Stimulated activated memory B cell treated with anti-CD40 and anti-IgM and Interleukin-4, amounts not matched to agents 10 μg/mL and 1 μg/mL and 100 μg/mL, for 72 hours (primary cell): Measurements from ENCODE around the gene TDRD12.

Source experiments
- ATAC-seq: fragments of 150-1000 bp; cut with Tn5 transposase; 2 replicates; pipeline ENCODE4 v1.10.0; 2021
- H3K27ac Mint-ChIP-seq: one replicate; pipeline ENCODE4 v1.8.0; 2022; ENCODE audit warnings: mild to moderate bottlenecking, mixed read lengths
- H3K27me3 Mint-ChIP-seq: one replicate; pipeline ENCODE4 v1.8.0; 2022; ENCODE audit warnings: mixed read lengths
- H3K36me3 Mint-ChIP-seq: one replicate; pipeline ENCODE4 v1.8.0; 2022; ENCODE audit warnings: mixed read lengths
- H3K4me1 Mint-ChIP-seq: one replicate; pipeline ENCODE4 v1.8.0; 2022; ENCODE audit warnings: mixed read lengths
- H3K4me3 Mint-ChIP-seq: one replicate; pipeline ENCODE4 v1.8.0; 2022; ENCODE audit warnings: mild to moderate bottlenecking, moderate library complexity, mixed read lengths
- H3K9me3 Mint-ChIP-seq: one replicate; pipeline ENCODE4 v1.8.0; 2022; ENCODE audit warnings: mixed read lengths

Gene TDRD12

DNA sequence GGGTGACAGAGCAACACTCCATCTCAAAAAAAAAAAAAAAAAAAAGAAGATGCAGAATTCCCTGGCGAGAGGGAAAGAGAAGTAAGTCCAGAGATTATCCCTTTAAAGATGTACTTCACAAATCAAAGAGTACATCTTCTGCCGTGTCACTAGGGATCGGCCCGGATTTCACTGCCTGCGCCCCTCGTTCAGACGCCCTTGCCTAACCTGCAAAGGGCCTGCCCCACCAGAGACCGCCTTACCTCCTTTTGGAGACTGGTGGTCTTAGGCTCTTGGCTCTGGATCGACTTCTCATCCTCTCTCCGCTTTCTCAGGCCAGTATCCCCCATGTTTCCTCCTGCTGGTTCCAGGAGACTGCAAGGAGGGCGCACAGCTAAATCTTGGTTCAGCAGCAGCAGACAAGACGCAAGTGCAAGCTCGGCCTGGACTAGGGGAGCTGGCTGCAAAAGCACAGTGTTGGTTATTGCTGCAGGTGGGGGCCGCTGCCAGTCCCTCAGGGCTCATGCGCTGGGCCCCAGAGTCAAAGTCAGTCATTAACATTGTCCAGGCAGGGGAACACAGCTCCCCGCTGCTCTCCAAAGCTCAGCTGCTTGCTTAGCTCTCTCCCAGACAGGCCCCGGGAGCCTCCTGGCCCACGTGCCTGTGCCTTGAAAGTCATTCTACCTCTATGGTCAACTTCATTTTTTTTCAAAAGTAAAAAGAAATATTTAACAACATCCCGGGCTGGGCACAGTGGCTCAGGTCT is 148.8 kb downstream of the TDRD12 start:
- H3K4me3 Mint-ChIP-seq = no peak overlapping the region
- H3K27ac Mint-ChIP-seq = no peak overlapping the region
- H3K27me3 Mint-ChIP-seq = peaks cover 7% of the 10 kb centered on the region
- ATAC-seq = no peak
- no peaks in the 10 kb centered on the region for H3K36me3 Mint-ChIP-seq
- H3K9me3 Mint-ChIP-seq = no peaks in the 10 kb centered on the region
- H3K4me1 Mint-ChIP-seq = no peaks in the 10 kb centered on the region

DNA sequence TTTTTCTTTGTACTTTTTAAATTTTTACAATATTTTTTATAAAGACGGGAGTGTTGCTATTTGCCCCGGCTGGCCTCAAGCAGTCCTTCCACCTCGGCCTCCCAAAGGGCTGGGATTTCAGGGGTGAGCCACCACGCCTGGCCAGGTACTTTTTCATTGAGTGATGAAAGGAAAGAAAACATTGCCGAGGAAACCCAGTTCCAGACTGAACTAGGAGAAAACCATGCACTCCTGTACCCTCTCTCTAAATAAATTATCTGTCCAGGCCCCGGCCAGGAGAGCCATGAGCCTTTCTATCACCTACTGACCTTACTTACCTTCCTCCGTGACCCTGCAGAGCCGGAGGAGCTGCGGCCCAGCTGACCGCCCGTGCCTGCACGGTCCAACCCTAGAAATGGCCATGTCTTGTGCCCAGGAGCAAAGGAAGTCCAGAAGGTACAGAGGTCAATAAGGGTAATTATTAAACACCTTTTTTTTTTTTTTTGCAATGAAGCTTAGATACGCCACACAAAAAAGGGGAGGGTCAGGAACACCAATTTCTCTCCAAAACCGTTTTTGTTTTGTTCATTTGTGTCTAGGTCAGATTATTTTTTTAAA is 149.9 kb downstream of the TDRD12 start, which contains the start of gene SLC7A9:
TSS of gene SLC7A9 (minus strand) at position 399 of the 597 bp plus-strand sequence. CDS start 1,233 bp downstream, outside the sequence.
- no peaks in the 10 kb centered on the region for H3K36me3 Mint-ChIP-seq
- peaks cover 7% of the 10 kb centered on the region for H3K27me3 Mint-ChIP-seq
- ATAC-seq = no peak
- no peaks in the 10 kb centered on the region for H3K4me1 Mint-ChIP-seq
- H3K9me3 Mint-ChIP-seq = no peaks in the 10 kb centered on the region
- no peak within 1 kb of the TSS for H3K4me3 Mint-ChIP-seq
- H3K27ac Mint-ChIP-seq = no peak within 1 kb of the TSS

DNA sequence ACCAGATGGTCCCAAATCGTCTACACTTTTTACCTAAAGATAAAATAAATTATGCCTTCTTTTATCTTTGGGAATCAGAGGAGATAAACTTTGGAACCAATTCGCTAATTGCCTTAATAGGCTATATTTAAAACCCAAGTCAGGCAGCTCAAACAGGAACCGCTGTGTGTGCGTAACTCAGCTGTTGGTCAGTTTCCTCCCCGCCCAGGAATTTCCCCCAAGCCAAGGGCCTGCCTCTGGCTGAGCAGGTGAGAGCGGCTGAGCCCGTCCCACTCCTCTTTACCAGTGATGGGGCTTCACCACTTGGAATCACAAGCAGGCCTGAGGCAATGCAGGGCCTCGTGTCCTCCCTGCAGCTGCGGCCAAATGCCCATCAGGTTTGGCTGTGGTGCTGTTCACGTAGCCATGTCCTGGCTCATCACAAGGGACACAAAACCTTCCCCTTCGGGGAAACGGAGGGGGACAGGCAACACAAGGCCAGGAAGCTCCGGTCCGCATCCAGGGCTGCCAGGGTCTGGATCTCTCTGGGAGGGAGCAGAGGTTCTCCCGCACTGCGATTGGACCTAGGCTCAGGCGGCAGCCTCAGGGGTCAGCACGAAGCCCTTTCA is 150.5 kb downstream of the TDRD12 start:
- Mint-ChIP-seq H3K27me3 (peaks cover 7% of the 10 kb centered on the region), H3K36me3 (no peaks in the 10 kb centered on the region), H3K27ac (no peak overlapping the region), H3K9me3 (no peaks in the 10 kb centered on the region), H3K4me3 (no peak overlapping the region), H3K4me1 (no peaks in the 10 kb centered on the region)
- no peak for ATAC-seq

DNA sequence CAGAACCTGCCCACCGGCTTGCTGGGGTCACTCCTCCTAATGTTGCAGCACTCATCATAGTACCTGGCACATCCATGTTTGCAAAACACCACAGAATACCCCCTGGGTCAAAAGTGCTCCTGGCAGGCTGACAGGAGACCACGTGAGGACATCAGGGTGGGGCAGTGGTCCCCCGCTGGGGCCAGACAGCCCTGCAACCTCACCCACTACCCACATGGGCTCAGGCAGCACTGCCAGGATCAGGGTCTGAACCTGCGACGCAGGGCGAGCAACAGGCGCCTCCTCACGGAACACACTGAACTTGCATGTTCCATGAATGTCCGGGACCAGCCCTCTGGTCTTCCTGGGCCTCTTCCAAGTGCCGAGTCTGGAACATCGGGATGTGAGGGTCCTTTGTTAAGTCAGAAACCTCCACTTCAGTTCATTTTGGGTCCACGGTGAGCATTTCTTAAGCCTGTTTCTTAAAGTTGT is 151.4 kb downstream of the TDRD12 start:
- peaks cover 7% of the 10 kb centered on the region for H3K27me3 Mint-ChIP-seq
- no peaks in the 10 kb centered on the region for H3K4me1 Mint-ChIP-seq
- no peaks in the 10 kb centered on the region for H3K36me3 Mint-ChIP-seq
- no peak overlapping the region for H3K27ac Mint-ChIP-seq
- H3K9me3 Mint-ChIP-seq = no peaks in the 10 kb centered on the region
- no peak overlapping the region for H3K4me3 Mint-ChIP-seq
- ATAC-seq = no peak

DNA sequence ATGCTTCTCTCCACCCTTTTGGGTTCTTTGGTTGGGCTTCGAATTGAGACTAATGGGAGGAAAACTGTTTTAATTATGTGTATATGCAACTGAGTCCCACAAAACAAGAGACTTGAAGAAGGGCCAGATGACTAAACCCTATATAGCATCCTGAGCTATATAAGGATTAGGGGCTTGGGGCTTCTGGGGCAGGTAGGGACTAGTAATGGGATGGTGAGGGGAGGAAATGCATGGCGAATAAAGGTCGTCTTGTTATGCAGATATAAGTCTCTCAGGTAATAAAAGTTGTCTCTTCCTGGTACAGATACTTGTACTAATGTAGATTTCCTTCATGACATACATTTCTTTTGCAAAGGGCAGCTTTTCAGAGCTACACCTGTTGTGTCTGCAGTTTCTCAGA is 152.8 kb downstream of the TDRD12 start:
- H3K4me1 Mint-ChIP-seq = no peaks in the 10 kb centered on the region
- H3K27ac Mint-ChIP-seq = no peak overlapping the region
- peaks cover 7% of the 10 kb centered on the region for H3K36me3 Mint-ChIP-seq
- no peak for ATAC-seq
- no peak overlapping the region for H3K4me3 Mint-ChIP-seq
- no peaks in the 10 kb centered on the region for H3K27me3 Mint-ChIP-seq
- H3K9me3 Mint-ChIP-seq = no peaks in the 10 kb centered on the region

DNA sequence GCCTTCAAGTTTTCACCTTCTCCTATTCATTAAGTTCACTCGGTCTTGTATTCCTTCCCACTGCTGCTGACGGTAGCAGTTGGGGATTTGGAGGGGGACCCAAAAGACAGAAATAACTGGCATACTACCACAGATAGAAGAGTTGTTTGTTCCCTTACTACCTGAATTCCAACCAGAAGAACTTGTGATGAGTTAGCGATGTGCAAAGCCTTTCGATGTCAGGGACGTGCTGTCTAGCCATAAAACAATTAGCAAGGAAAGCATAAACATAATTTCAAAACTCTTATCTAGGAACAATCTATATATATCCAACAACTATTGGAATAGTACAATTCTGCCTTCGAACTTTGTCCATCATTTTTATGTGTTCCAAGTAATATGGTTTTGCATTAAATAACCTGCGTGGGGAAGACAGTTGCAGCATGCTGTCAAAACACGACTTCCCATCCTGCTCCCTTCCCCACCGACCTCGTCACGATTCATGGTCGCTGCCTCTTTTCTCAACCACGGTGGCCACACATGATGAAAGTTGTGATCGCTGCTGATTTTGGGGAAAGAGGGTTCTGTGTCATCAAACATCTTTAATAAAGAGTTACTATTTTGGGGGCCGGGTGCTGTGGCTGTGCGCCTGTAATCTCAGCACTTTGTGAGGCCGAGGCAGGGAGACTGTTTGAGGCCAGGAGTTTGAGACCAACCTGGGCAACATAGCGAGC is 153.8 kb downstream of the TDRD12 start:
- Mint-ChIP-seq H3K9me3 (no peaks in the 10 kb centered on the region), H3K36me3 (peaks cover 13% of the 10 kb centered on the region), H3K4me1 (no peaks in the 10 kb centered on the region), H3K27me3 (no peaks in the 10 kb centered on the region), H3K4me3 (no peak overlapping the region), H3K27ac (no peak overlapping the region)
- no peak for ATAC-seq

DNA sequence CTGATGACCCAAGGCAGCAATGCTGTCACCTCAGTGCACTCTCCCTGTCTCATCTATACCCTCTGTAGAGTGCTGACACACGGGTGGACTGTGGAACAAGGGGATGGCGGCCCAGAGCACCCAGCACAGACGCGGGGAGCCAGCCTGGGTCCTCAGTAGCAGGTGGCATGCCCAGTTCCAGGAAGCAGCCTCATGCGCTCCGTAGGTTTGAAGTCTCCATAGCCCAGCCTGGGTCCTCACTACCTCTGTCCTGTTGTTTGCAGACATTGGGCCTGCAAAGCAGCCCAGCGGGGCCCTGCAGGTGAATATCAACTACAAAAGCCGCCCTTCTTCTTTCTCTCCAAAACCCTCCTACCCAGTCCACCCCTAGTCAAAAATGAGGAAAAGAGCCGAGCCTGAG is 155.0 kb downstream of the TDRD12 start:
- Mint-ChIP-seq H3K27ac (no peak overlapping the region), H3K4me3 (no peak overlapping the region), H3K4me1 (no peaks in the 10 kb centered on the region), H3K9me3 (no peaks in the 10 kb centered on the region), H3K27me3 (no peaks in the 10 kb centered on the region), H3K36me3 (peaks cover 25% of the 10 kb centered on the region)
- ATAC-seq = no peak

DNA sequence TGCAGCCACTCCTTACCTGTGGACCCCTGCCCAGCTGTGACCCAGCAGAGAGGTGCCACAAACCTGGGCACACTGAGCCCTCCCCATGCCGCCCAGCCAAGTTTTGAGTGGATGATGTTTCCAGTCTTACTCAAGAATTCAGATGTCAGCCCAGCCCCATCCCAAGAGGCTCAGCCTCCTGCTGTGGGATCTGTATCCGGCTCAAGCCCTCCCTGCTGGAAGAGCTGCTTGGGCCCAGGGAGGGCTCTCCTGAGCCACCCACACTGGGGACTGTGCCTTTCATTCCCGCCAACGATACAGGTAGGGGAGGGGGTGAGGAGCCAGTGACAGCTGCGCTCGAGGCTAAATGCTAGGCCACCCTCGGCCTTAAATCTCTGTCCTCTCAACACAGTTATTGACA is 155.9 kb downstream of the TDRD12 start:
- Mint-ChIP-seq H3K36me3 (peaks cover 30% of the 10 kb centered on the region), H3K27ac (no peak overlapping the region), H3K4me1 (no peaks in the 10 kb centered on the region), H3K4me3 (no peak overlapping the region), H3K27me3 (no peaks in the 10 kb centered on the region), H3K9me3 (no peaks in the 10 kb centered on the region)
- no peak for ATAC-seq

DNA sequence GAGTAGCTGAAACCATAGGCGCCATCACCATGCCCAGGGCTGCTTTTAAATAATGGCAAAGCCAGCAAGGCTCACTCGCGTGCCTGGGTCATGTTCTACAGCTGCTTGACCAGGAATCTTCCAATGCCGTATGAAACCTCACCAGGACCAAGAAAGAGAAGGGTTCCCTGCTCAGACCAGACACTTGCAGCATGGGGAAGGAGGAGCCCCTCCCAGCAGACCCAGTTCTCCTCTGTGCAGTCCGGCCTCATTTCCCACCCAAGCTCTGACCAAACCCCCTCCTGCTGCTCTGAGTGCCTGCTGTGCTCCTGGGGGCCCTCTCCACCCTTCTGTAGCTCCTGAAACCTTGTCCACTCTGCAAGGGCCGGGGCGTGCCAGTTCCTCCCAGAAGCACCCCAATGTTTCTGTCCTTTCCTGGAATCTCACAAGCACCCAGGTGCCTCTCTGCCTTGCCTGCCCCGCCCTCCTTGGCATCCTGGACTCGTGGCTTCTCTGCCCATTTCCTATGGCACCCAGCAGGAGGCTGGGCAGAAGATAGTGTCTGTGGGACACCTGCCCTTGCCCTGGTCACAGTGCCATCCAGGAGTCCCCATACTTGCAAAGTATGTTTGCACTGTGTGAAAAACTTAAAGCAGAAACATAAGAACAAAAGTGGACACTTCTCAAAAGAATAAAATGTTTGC is 156.8 kb downstream of the TDRD12 start:
- ATAC-seq = no peak
- H3K36me3 Mint-ChIP-seq = peaks cover 38% of the 10 kb centered on the region
- no peak overlapping the region for H3K27ac Mint-ChIP-seq
- H3K9me3 Mint-ChIP-seq = no peaks in the 10 kb centered on the region
- no peaks in the 10 kb centered on the region for H3K27me3 Mint-ChIP-seq
- H3K4me3 Mint-ChIP-seq = no peak overlapping the region
- H3K4me1 Mint-ChIP-seq = no peaks in the 10 kb centered on the region

DNA sequence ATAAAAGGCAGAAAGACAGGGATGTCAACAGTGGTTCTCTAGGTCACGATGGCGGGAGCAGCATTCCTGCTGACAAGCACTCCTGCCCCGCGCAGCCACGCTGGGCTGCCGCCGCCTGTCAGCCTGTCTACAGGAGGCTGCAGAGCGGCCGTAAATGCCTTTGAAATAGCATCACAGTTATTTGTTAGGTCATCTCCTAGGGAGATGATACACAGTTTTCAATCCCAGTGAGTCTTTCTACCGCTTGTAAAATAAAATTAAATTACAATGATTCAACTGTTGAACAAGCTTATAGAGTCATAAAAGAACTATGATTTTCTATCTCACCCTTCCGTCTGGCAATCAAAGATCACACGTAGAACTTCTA is 157.3 kb downstream of the TDRD12 start:
- no peak for ATAC-seq
- no peaks in the 10 kb centered on the region for H3K9me3 Mint-ChIP-seq
- peaks cover 44% of the 10 kb centered on the region for H3K36me3 Mint-ChIP-seq
- H3K4me1 Mint-ChIP-seq = no peaks in the 10 kb centered on the region
- H3K27ac Mint-ChIP-seq = no peak overlapping the region
- no peak overlapping the region for H3K4me3 Mint-ChIP-seq
- no peaks in the 10 kb centered on the region for H3K27me3 Mint-ChIP-seq
